Hepatocyte (in vitro differentiated cells): ENCODE results near the gene P2RX4. TPM values are rescaled to one million over a fixed set of nuclear protein-coding genes. Genes with fewer than 3 reads are reported as not detected.

Source experiments
- DNase-seq: peaks from one replicate; pipeline ENCODE4 v3.0.0-alpha.2; 2016; ENCODE audit warnings: low spot score
- H2AFZ ChIP-seq: fragments of 200-600 bp; sonication (generic); 2 replicates; pipeline ENCODE4 v1.6.0; 2016; ENCODE audit warnings: antibody characterized with exemption, mild to moderate bottlenecking
- H3K27ac ChIP-seq: fragments of 200-600 bp; sonication (generic); 2 replicates; pipeline ENCODE4 v1.5.1; 2016; ENCODE audit warnings: mild to moderate bottlenecking
- H3K27me3 ChIP-seq: fragments of 200-600 bp; sonication (generic); 2 replicates; pipeline ENCODE4 v1.6.1; 2016
- H3K36me3 ChIP-seq: fragments of 200-600 bp; sonication (generic); replicated peaks from 2 replicates; pipeline ENCODE4 v1.5.1; 2016; ENCODE audit warnings: low read depth; ENCODE audit not compliant: insufficient read depth
- H3K4me1 ChIP-seq: fragments of 200-600 bp; sonication (generic); 2 replicates; pipeline ENCODE4 v1.5.1; 2016; ENCODE audit warnings: mild to moderate bottlenecking, moderate library complexity; ENCODE audit not compliant: insufficient read depth
- H3K4me2 ChIP-seq: fragments of 200-600 bp; sonication (generic); 2 replicates; pipeline ENCODE4 v1.6.0; 2016
- H3K4me3 ChIP-seq: fragments of 200-600 bp; sonication (generic); 2 replicates; pipeline ENCODE4 v1.5.1; 2016; ENCODE audit warnings: mild to moderate bottlenecking
- H3K79me2 ChIP-seq: fragments of 200-600 bp; sonication (generic); 2 replicates; pipeline ENCODE4 v1.6.0; 2017; ENCODE audit warnings: mild to moderate bottlenecking
- H3K9me2 ChIP-seq: fragments of 200-600 bp; sonication (generic); replicated peaks from 2 replicates; pipeline ENCODE4 v1.6.0; 2017; ENCODE audit warnings: mild to moderate bottlenecking; ENCODE audit not compliant: insufficient read depth
- H3K9me3 ChIP-seq: fragments of 200-600 bp; sonication (generic); 2 replicates; pipeline ENCODE4 v1.5.1; 2016; ENCODE audit warnings: low read depth, mild to moderate bottlenecking
- H4K20me1 ChIP-seq: fragments of 200-600 bp; sonication (generic); 2 replicates; pipeline ENCODE4 v1.6.0; 2016; ENCODE audit warnings: mild to moderate bottlenecking; ENCODE audit not compliant: insufficient read depth, poor library complexity, severe bottlenecking
- CTCF ChIP-seq: fragments of 200-600 bp; sonication (generic); IDR thresholded peaks from 2 replicates; pipeline ENCODE4 v1.5.1; 2016; ENCODE audit warnings: antibody characterized with exemption, mild to moderate bottlenecking; ENCODE audit not compliant: poor library complexity
- EZH2 ChIP-seq: fragments of 200-600 bp; sonication (generic); IDR thresholded peaks from 2 replicates; pipeline ENCODE4 v1.6.1; 2016; ENCODE audit warnings: antibody characterized with exemption, mild to moderate bottlenecking, borderline replicate concordance
- EZH2phosphoT487 ChIP-seq: fragments of 200-600 bp; sonication (generic); IDR thresholded peaks from one replicate; pipeline ENCODE4 v1.6.1; 2018; ENCODE audit warnings: antibody characterized with exemption, mild to moderate bottlenecking, low read depth, moderate library complexity; ENCODE audit not compliant: unreplicated experiment, severe bottlenecking
- WGBS: methylation state at CpG from one replicate; pipeline ENCODE4 v1.1.6; 2016; ENCODE audit warnings: low lambda C conversion rate; ENCODE audit errors: missing lambda C conversion rate; 5-methylcytosine and 5-hydroxymethylcytosine counted together
- polyA plus RNA-seq: library from polyadenylated mRNA; unstranded; fragments of >200 nt; fragmentation: Nextera tagmentation; extraction: Ambion mirVana; gene quantifications from 2 replicates; pipeline ENCODE4 v1.2.1, GENCODE V29; 2016
- total RNA-seq: library from RNA; depleted of rRNA; stranded (reverse); fragments of >200 nt; gene quantifications from 2 replicates; pipeline ENCODE4 v1.2.3, GENCODE V29; 2014

Gene P2RX4
- total and polyA plus RNA-seq, 2 experiments from 2014 or later, result 81.8 to 94.6 TPM

- H3K9me3 ChIP-seq, result no peaks in the 10 kb centered on the region
- H3K36me3 ChIP-seq, result no peaks in the 10 kb centered on the region
- DNase-seq, result no peak
- H4K20me1 ChIP-seq, result no peaks in the 10 kb centered on the region
- H3K79me2 ChIP-seq, result no peaks in the 10 kb centered on the region
- 96% methylated on average over 7 of the region's 7 CpGs for WGBS
- H2AFZ ChIP-seq, result no peak overlapping the region
- no peak overlapping the region for H3K4me3 ChIP-seq
- H3K27ac ChIP-seq, result no peak overlapping the region
- H3K9me2 ChIP-seq, result no peaks in the 10 kb centered on the region
- H3K27me3 ChIP-seq, result no peaks in the 10 kb centered on the region
- no peaks in the 10 kb centered on the region for H3K4me1 ChIP-seq
- H3K4me2 ChIP-seq, result no peak overlapping the region
- TF ChIP-seq EZH2phosphoT487, result no peak
- no peak for TF ChIP-seq CTCF
- no peak for TF ChIP-seq EZH2
Observed at GRCh38 chr12:121260091-121260490, 50.2 kb downstream of the P2RX4 start.

GRCh38 chr12:121261398-121261797, 51.5 kb downstream of the P2RX4 start:
- H3K36me3 ChIP-seq, result no peaks in the 10 kb centered on the region
- no peak overlapping the region for H3K4me3 ChIP-seq

GRCh38 chr12:121263206-121263935, 53.4 kb downstream of the P2RX4 start:
- no peaks in the 10 kb centered on the region for H3K36me3 ChIP-seq

More at GRCh38 chr12:121261398-121261797, 51.5 kb downstream of the P2RX4 start:
- Histone ChIP-seq H3K27me3 (no peaks in the 10 kb centered on the region), H3K9me3 (no peaks in the 10 kb centered on the region), H3K79me2 (no peaks in the 10 kb centered on the region), H3K4me1 (no peaks in the 10 kb centered on the region), H3K9me2 (no peaks in the 10 kb centered on the region), H2AFZ (no peak overlapping the region), H3K4me2 (no peak overlapping the region), H4K20me1 (no peaks in the 10 kb centered on the region), H3K27ac (no peak overlapping the region)
- no peak for TF ChIP-seq EZH2
- TF ChIP-seq CTCF, result no peak
- no peak for TF ChIP-seq EZH2phosphoT487
- DNase-seq, result no peak
- WGBS, result 92% methylated on average over 6 of the region's 6 CpGs

More at GRCh38 chr12:121263206-121263935, 53.4 kb downstream of the P2RX4 start:
- 92% methylated on average over 10 of the region's 10 CpGs for WGBS
- H3K79me2 ChIP-seq, result no peaks in the 10 kb centered on the region
- H3K4me3 ChIP-seq, result no peak overlapping the region
- TF ChIP-seq CTCF, result no peak
- TF ChIP-seq EZH2, result no peak
- no peak for TF ChIP-seq EZH2phosphoT487
- H2AFZ ChIP-seq, result no peak overlapping the region
- no peaks in the 10 kb centered on the region for H3K27me3 ChIP-seq
- no peaks in the 10 kb centered on the region for H4K20me1 ChIP-seq
- no peaks in the 10 kb centered on the region for H3K4me1 ChIP-seq
- no peak for DNase-seq
- H3K9me2 ChIP-seq, result no peaks in the 10 kb centered on the region
- no peaks in the 10 kb centered on the region for H3K9me3 ChIP-seq
- H3K4me2 ChIP-seq, result no peak overlapping the region
- H3K27ac ChIP-seq, result no peak overlapping the region
